ENCODE results near the gene TWF1.

TWF1 gene

DNA sequence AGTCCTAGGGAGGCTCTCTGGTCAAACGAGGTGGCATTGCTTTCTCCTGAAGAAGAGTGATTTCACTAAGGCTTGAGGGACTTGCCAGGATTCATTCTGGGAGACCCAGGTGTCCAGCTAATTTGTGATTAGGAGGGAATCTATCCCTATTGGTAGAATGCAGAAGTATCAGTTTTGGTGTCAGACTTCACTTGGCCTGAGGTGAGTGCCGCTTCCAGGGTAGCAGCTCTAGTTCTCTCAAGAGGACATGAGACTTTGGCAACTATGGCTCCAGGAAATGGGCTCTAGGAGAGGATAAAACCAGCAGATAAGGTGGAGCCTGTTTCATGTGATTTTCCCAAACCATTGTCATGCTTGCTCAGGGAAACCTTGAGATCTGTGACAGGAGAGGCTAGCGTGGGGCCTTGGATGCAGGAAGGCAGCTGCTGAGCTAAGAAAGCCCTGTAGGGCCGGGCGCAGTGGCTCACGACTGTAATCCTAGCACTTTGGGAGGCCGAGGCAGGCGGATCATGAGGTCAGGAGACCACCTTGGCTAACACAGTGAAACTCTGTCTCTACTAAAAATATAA lies 18.2 kb upstream of the TWF1 start:
- no peak overlapping the region for H3K4me3 Mint-ChIP-seq
- H3K9me3 Mint-ChIP-seq, result no peaks in the 10 kb centered on the region
- no peak for ATAC-seq
- peaks cover 7% of the 10 kb centered on the region for H3K27me3 Mint-ChIP-seq
- H3K4me1 Mint-ChIP-seq, result no peaks in the 10 kb centered on the region
- H3K36me3 Mint-ChIP-seq, result no peaks in the 10 kb centered on the region
- H3K27ac Mint-ChIP-seq, result no peak overlapping the region

DNA sequence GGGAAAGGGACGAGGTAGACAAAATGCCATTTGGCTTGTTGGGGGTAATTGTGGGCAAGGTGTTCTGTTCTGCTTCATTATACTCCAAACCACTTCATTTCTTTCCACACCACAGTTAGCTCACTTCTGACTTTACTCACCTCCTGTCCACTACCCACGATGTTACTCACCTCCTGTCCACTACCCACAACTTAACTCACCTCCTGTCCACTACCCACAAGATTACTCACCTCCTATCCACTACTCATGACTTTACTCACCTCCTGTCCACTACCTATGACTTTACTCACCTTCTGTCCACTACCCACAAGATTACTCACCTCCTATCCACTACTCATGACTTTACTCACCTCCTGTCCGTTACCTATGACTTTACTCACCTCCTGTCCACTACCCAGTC lies 10.1 kb upstream of the TWF1 start:
- ATAC-seq, result no peak
- H3K27me3 Mint-ChIP-seq, result peaks cover 9% of the 10 kb centered on the region
- H3K4me3 Mint-ChIP-seq, result no peak overlapping the region
- no peaks in the 10 kb centered on the region for H3K36me3 Mint-ChIP-seq
- H3K27ac Mint-ChIP-seq, result no peak overlapping the region
- no peaks in the 10 kb centered on the region for H3K4me1 Mint-ChIP-seq
- H3K9me3 Mint-ChIP-seq, result no peaks in the 10 kb centered on the region

GRCh38 chr12:43815416-43815815 lies 9.3 kb upstream of the TWF1 start:
- ATAC-seq, result no peak
- no peak overlapping the region for H3K27ac Mint-ChIP-seq
- no peak overlapping the region for H3K4me3 Mint-ChIP-seq
- H3K36me3 Mint-ChIP-seq, result no peaks in the 10 kb centered on the region
- H3K9me3 Mint-ChIP-seq, result no peaks in the 10 kb centered on the region
- no peaks in the 10 kb centered on the region for H3K4me1 Mint-ChIP-seq
- peaks cover 9% of the 10 kb centered on the region for H3K27me3 Mint-ChIP-seq

GRCh38 chr12:43812926-43813325 lies 6.8 kb upstream of the TWF1 start:
- ATAC-seq, result no peak
- Mint-ChIP-seq H3K36me3 (no peaks in the 10 kb centered on the region), H3K4me3 (no peak overlapping the region), H3K9me3 (no peaks in the 10 kb centered on the region), H3K27ac (no peak overlapping the region), H3K4me1 (no peaks in the 10 kb centered on the region), H3K27me3 (no peaks in the 10 kb centered on the region)

- H3K27me3 Mint-ChIP-seq, result no peaks in the 10 kb centered on the region
- no peaks in the 10 kb centered on the region for H3K9me3 Mint-ChIP-seq
- H3K36me3 Mint-ChIP-seq, result no peaks in the 10 kb centered on the region
- H3K4me1 Mint-ChIP-seq, result peaks cover 2% of the 10 kb centered on the region
- no peak overlapping the region for H3K27ac Mint-ChIP-seq
- H3K4me3 Mint-ChIP-seq, result no peak overlapping the region
- ATAC-seq, result no peak
Measured at GRCh38 chr12:43812057-43812456, 5.9 kb upstream of the TWF1 start.

GRCh38 chr12:43807386-43807785 lies 1.3 kb upstream of the TWF1 start:
- no peaks in the 10 kb centered on the region for H3K9me3 Mint-ChIP-seq

DNA sequence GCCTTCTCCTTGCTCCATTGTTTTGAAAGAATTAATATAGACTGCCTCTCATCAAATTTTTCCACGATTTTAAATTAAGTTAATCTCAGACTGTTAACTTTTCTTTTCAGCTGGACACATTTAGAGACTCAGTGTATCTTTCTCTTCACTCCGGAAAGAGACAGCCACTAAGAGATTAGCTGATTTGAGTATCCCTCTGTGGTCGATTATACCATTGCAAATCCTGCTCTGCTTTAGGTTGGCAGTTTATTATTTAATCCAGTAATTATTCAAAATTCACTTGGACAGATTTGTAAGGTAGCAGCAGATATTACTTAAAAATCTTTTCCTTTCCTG lies 588 bp upstream of the TWF1 start:
- Mint-ChIP-seq H3K36me3 (peaks cover 5% of the 10 kb centered on the region), H3K4me1 (peaks cover 20% of the 10 kb centered on the region), H3K27ac (peak overlapping the region; percentile 97), H3K27me3 (no peaks in the 10 kb centered on the region), H3K9me3 (no peaks in the 10 kb centered on the region), H3K4me3 (peak overlapping the region; percentile 96)
- ATAC-seq, result no peak

More at GRCh38 chr12:43807386-43807785, 1.3 kb upstream of the TWF1 start:
- Mint-ChIP-seq H3K4me1 (peaks cover 20% of the 10 kb centered on the region), H3K4me3 (no peak overlapping the region), H3K27me3 (no peaks in the 10 kb centered on the region), H3K27ac (peak overlapping the region; percentile 97), H3K36me3 (peaks cover 5% of the 10 kb centered on the region)
- ATAC-seq, result no peak

- peaks cover 14% of the 10 kb centered on the region for H3K36me3 Mint-ChIP-seq
- peaks cover 20% of the 10 kb centered on the region for H3K4me1 Mint-ChIP-seq
- H3K27ac Mint-ChIP-seq, result peak overlapping the region; percentile 97
Measured at GRCh38 chr12:43805149-43805859, 813 bp downstream of the TWF1 start.

DNA sequence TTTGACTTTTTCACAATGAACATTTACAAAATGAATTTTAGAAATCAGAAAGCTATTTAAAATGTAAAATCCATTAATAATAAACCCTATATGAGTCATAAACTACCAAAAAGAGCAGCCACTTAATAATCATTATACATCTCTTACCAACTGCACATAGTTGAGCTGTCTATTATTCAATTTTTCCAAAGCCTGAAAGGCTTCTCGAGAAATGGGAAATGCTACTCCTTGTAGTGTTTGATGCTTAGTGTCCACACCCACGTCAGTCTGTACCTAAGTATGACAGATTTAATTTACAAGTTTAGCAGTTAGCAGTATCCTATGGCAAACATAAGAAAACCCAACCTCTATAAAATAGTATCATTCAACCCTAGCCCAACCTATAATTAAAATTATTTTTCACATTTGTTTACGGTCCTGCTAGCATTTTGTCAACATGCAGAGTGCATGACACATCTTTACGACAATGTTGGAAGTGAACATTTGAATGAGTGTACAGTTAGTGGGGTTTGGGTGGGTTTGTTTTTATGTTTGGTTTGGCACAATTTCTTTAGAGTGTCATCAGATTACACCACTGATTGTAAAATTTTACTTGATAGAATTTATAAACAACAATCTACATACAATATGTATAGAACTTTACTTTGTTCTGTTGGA lies 8.4 kb downstream of the TWF1 start:
- H3K4me1 Mint-ChIP-seq, result no peaks in the 10 kb centered on the region
- H3K27me3 Mint-ChIP-seq, result no peaks in the 10 kb centered on the region
- ATAC-seq, result no peak
- no peak overlapping the region for H3K27ac Mint-ChIP-seq
- H3K9me3 Mint-ChIP-seq, result no peaks in the 10 kb centered on the region
- no peak overlapping the region for H3K4me3 Mint-ChIP-seq
- peaks cover 35% of the 10 kb centered on the region for H3K36me3 Mint-ChIP-seq

More at GRCh38 chr12:43805149-43805859, 813 bp downstream of the TWF1 start:
- H3K27me3 Mint-ChIP-seq, result no peaks in the 10 kb centered on the region
- no peak for ATAC-seq
- H3K9me3 Mint-ChIP-seq, result no peaks in the 10 kb centered on the region
- peak overlapping the region; percentile 96 for H3K4me3 Mint-ChIP-seq

- Mint-ChIP-seq H3K36me3 (peaks cover 38% of the 10 kb centered on the region), H3K27ac (no peak overlapping the region), H3K27me3 (no peaks in the 10 kb centered on the region), H3K4me1 (no peaks in the 10 kb centered on the region), H3K9me3 (no peaks in the 10 kb centered on the region), H3K4me3 (no peak overlapping the region)
- no peak for ATAC-seq
Measured at GRCh38 chr12:43795716-43796280, 10.3 kb downstream of the TWF1 start.

GRCh38 chr12:43789941-43790340 lies 16.2 kb downstream of the TWF1 start:
- H3K4me1 Mint-ChIP-seq, result no peaks in the 10 kb centered on the region

GRCh38 chr12:43786899-43787693 lies 19.0 kb downstream of the TWF1 start:
- peaks cover 37% of the 10 kb centered on the region for H3K36me3 Mint-ChIP-seq

More at GRCh38 chr12:43789941-43790340, 16.2 kb downstream of the TWF1 start:
- no peaks in the 10 kb centered on the region for H3K9me3 Mint-ChIP-seq
- ATAC-seq, result no peak
- peaks cover 32% of the 10 kb centered on the region for H3K36me3 Mint-ChIP-seq
- no peak overlapping the region for H3K27ac Mint-ChIP-seq
- H3K4me3 Mint-ChIP-seq, result no peak overlapping the region
- no peaks in the 10 kb centered on the region for H3K27me3 Mint-ChIP-seq

DNA sequence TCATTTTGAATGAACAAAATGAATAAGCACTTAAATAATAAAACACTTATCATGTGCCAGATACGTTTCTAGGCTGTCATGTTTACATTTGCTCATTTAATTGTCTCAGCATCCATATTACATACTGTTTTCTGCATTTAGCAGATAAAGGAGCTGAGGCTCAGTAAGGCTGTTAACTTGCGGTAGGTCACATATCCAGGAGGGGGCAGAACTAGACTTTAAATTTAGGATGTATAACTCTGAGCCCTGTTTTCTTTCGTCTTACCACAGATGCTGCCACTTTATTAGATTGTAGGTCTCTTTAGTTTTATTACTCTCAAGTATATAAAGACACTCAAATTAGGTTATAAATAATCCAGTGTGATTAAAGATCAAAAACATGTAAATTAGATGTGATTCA lies 29.6 kb downstream of the TWF1 start:
- no peak overlapping the region for H3K27ac Mint-ChIP-seq
- H3K4me3 Mint-ChIP-seq, result no peak overlapping the region
- H3K4me1 Mint-ChIP-seq, result no peaks in the 10 kb centered on the region
- H3K27me3 Mint-ChIP-seq, result no peaks in the 10 kb centered on the region
- H3K9me3 Mint-ChIP-seq, result no peaks in the 10 kb centered on the region
- H3K36me3 Mint-ChIP-seq, result peaks cover 17% of the 10 kb centered on the region
- no peak for ATAC-seq

More at GRCh38 chr12:43786899-43787693, 19.0 kb downstream of the TWF1 start:
- no peaks in the 10 kb centered on the region for H3K27me3 Mint-ChIP-seq
- no peak overlapping the region for H3K27ac Mint-ChIP-seq
- no peaks in the 10 kb centered on the region for H3K4me1 Mint-ChIP-seq
- no peak overlapping the region for H3K4me3 Mint-ChIP-seq
- H3K9me3 Mint-ChIP-seq, result no peaks in the 10 kb centered on the region
- no peak for ATAC-seq

GRCh38 chr12:43766291-43766690 lies 39.8 kb downstream of the TWF1 start:
- Mint-ChIP-seq H3K9me3 (no peaks in the 10 kb centered on the region), H3K27me3 (no peaks in the 10 kb centered on the region), H3K4me3 (no peak overlapping the region), H3K4me1 (peaks cover 22% of the 10 kb centered on the region), H3K27ac (no peak overlapping the region), H3K36me3 (peaks cover 30% of the 10 kb centered on the region)
- ATAC-seq, result no peak

DNA sequence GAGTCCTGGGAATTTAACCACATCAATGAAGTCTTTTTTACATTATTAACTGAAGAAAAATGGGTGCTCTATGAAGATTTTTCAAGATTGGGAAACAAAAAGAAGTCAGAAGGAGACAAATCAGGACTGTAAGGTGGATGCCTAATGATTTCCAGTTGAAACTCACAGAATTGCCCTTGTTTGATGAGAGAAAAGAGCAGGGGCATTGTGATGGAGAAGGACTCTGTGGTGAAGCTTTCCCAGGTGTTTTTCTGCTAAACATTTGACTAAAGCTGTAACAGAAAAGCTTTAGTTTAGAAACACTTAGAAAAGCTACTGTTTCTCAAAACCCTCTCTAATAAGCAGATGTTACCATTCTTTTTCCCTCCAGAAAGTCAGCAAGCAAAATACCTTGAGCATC lies 41.6 kb downstream of the TWF1 start:
- H3K36me3 Mint-ChIP-seq, result peaks cover 24% of the 10 kb centered on the region
- ATAC-seq, result no peak
- H3K4me1 Mint-ChIP-seq, result peaks cover 34% of the 10 kb centered on the region
- no peak overlapping the region for H3K4me3 Mint-ChIP-seq
- H3K9me3 Mint-ChIP-seq, result no peaks in the 10 kb centered on the region
- H3K27ac Mint-ChIP-seq, result no peak overlapping the region
- H3K27me3 Mint-ChIP-seq, result no peaks in the 10 kb centered on the region

Measured in stimulated activated memory B cell treated with anti-CD40 and anti-IgM and Interleukin-4, amounts not matched to agents 10 μg/mL and 1 μg/mL and 100 μg/mL, for 72 hours (primary cell).